Measurements from ENCODE around the gene MFGE8. TPM values are rescaled to one million over a fixed set of nuclear protein-coding genes. Genes with fewer than 3 reads are reported as not detected.

MFGE8 gene
- total RNA-seq, 4 donors from 2014 or later: 51.8 to 156 (median 78.3) TPM

DNA sequence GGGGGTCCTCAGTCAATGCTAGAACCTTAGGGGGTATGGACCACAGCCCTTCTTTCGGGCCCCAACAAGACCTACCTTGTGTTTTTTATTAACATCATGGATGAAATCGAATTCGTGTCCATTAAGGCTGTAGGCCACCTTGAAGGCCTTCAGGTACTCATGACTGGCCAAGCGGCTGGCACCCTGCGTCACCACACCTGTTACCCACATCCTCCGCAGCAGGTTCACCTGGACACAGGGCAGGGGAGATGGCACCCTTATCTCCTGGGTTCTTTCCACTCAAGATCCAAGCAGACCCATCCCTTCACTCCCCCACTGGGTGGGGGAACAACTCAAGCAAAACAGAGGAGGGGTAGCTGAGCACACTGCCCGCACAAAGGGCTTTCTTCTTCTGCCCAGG is 6.6 kb downstream of the MFGE8 start:
- DNase-seq: no peak
- no peaks in the 10 kb centered on the region for H3K9me3 ChIP-seq
- no peak overlapping the region for H3K27ac ChIP-seq
- H3K27me3 ChIP-seq: no peaks in the 10 kb centered on the region
- TF ChIP-seq POLR2A (IDR thresholded peaks at IDR 0.05): no peak
- TF ChIP-seq, protein P1, sequence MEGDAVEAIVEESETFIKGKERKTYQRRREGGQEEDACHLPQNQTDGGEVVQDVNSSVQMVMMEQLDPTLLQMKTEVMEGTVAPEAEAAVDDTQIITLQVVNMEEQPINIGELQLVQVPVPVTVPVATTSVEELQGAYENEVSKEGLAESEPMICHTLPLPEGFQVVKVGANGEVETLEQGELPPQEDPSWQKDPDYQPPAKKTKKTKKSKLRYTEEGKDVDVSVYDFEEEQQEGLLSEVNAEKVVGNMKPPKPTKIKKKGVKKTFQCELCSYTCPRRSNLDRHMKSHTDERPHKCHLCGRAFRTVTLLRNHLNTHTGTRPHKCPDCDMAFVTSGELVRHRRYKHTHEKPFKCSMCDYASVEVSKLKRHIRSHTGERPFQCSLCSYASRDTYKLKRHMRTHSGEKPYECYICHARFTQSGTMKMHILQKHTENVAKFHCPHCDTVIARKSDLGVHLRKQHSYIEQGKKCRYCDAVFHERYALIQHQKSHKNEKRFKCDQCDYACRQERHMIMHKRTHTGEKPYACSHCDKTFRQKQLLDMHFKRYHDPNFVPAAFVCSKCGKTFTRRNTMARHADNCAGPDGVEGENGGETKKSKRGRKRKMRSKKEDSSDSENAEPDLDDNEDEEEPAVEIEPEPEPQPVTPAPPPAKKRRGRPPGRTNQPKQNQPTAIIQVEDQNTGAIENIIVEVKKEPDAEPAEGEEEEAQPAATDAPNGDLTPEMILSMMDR (IDR thresholded peaks at IDR 0.05): no peak
- H3K36me3 ChIP-seq: no peaks in the 10 kb centered on the region
- H3K4me3 ChIP-seq: no peak overlapping the region
- H3K4me1 ChIP-seq: peaks cover 0 to 8% (median 2%) of the 10 kb centered on the region in 4 donors

DNA sequence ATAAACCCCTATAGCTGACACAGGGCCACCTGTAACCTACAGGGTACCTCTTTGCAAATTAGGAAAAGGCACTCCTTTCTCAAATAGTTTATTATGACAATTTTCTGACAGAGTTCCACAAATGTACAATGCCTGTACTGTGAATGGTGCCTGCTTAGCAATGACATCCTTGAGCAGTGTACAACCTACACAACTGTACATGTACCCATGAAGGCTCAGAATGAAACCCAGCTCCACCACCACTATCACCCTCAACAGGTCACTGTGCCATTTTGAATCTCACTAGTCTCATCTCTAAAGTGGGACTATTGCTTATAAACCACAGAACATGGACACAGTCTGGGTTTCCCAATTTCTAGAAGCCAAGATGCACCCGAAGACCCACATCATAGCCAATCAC is 7.0 kb downstream of the MFGE8 start:
- Histone ChIP-seq H3K4me1 (peaks cover 0 to 8% (median 2%) of the 10 kb centered on the region in 4 donors), H3K27ac (no peak overlapping the region), H3K9me3 (no peaks in the 10 kb centered on the region), H3K36me3 (no peaks in the 10 kb centered on the region), H3K4me3 (no peak overlapping the region), H3K27me3 (no peaks in the 10 kb centered on the region)
- no peak for TF ChIP-seq POLR2A (IDR thresholded peaks at IDR 0.05)
- TF ChIP-seq, protein P1 (IDR thresholded peaks at IDR 0.05): no peak
- no peak for DNase-seq

DNA sequence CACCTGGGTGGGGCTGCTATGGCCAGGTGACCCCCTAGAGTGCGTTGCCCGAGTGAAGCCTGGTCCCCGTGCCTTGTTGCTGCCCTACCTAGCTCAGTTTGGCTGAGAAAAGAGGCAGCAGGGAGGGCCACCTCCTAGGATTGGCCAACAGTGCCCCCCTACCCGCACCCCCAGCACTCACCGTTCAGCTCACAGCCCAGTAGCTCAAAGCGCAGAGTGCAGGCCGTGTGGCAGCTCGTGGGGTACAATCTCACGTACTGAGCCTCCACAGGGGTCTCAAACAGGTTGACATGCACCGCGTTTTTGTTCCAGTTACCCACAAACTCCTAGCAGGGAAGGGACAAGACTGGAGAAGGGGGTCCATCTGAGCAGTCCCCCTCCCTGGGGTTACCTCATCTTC is 7.6 kb downstream of the MFGE8 start:
- Histone ChIP-seq H3K36me3 (no peaks in the 10 kb centered on the region), H3K27me3 (no peaks in the 10 kb centered on the region), H3K27ac (no peak overlapping the region), H3K4me3 (no peak overlapping the region), H3K4me1 (peaks cover 0 to 8% (median 2%) of the 10 kb centered on the region in 4 donors), H3K9me3 (no peaks in the 10 kb centered on the region)
- DNase-seq: no peak
- TF ChIP-seq POLR2A (IDR thresholded peaks at IDR 0.05): no peak
- TF ChIP-seq, protein P1 (IDR thresholded peaks at IDR 0.05): no peak

DNA sequence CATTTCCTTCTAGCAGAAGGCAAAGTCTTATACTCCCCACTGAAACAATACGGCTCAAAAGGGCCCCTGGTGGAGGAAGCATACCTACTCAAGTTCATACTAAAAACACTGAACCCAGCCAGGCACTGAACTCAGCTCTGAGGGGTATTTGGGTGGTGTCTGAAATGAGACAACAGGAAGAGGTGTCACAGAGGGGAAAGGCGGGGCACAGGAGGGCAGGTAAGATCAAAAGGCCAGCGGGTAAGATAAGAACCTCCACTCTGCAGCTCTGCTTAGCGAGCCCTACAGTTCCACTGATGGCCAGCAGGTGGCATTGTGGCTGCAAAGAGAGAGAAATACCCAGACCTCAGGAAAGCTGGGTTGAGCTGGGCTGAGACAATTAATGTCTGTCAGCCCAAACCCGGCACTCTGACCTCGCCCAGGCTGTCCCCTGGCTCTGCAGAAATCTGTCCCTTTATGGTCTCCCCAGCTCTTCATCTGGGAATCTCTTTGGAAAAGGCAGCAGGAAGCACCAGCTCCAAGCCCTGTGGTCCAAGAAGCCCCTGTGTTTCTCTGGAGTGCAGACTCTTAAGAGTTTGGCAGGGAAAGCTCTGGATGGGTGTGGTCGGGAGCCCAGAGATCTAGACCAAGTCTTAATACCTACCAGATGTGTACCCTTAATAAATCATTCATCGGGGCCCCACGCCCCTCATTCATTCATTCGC is 8.4 kb downstream of the MFGE8 start:
- H3K36me3 ChIP-seq: no peaks in the 10 kb centered on the region
- H3K27ac ChIP-seq: peak overlapping the region in 1 of 4 donors; percentile 53

DNA sequence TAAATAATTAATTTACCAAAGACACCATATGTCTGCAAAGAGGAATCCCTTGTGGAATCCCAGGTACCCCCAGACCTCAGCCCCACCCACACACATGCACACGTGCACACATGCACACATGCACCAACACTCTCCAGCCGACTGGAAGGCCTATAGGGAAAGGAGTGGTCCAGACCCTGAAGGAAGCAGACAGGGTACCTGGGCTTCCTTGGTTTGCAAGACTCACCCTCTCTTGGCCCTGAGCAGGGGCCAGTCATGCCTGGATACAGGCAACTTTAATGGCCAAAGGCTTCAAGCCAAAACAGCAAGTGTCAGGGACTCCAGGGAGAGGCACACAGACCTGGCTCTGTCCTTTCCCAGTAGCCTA is 8.9 kb downstream of the MFGE8 start:
- TF ChIP-seq, protein P1 (IDR thresholded peaks at IDR 0.05): no peak
- no peak for TF ChIP-seq POLR2A (IDR thresholded peaks at IDR 0.05)
- H3K27ac ChIP-seq: peak overlapping the region in 1 of 4 donors; percentile 53
- DNase-seq: no peak

More for the DNA sequence above, 8.4 kb downstream of the MFGE8 start:
- no peaks in the 10 kb centered on the region for H3K27me3 ChIP-seq
- TF ChIP-seq POLR2A (IDR thresholded peaks at IDR 0.05): no peak
- TF ChIP-seq, protein P1 (IDR thresholded peaks at IDR 0.05): peak; percentile 73 to 98 (median 93)
- peak; percentile 86 to 93 (median 87) for DNase-seq
- H3K4me1 ChIP-seq: peaks cover 0 to 8% (median 2%) of the 10 kb centered on the region in 4 donors
- no peaks in the 10 kb centered on the region for H3K9me3 ChIP-seq
- H3K4me3 ChIP-seq: no peak overlapping the region

More for the DNA sequence above, 8.9 kb downstream of the MFGE8 start:
- peaks cover 0 to 8% (median 2%) of the 10 kb centered on the region in 4 donors for H3K4me1 ChIP-seq
- no peaks in the 10 kb centered on the region for H3K36me3 ChIP-seq
- no peaks in the 10 kb centered on the region for H3K27me3 ChIP-seq
- no peak overlapping the region for H3K4me3 ChIP-seq
- no peaks in the 10 kb centered on the region for H3K9me3 ChIP-seq

Data from Peyer's patch (tissue), 4 donors.